Suprapubic skin (tissue), 4 donors: ENCODE data around the gene PTPRN2.

Experiments
- POLR2A ChIP-seq, 2 donors: fragments of 450-650 bp; IDR thresholded peaks; one replicate each; pipeline ENCODE4 v1.6.1; 2017; ENCODE audit warnings: antibody characterized with exemption in 2 of 2, mild to moderate bottlenecking in 2 of 2, moderate library complexity in 2 of 2
- POLR2AphosphoS5 ChIP-seq, 3 donors: sonication (generic); formaldehyde crosslinking; IDR thresholded peaks; one replicate each; pipeline ENCODE4 v1.6.1; 2017; ENCODE audit warnings: antibody characterized with exemption in 3 of 3
- TF ChIP-seq, protein P1 (sequence below), 2 donors: fragments of 200-600 bp in 1 of 2; fragments of 450-650 bp in 1 of 2; sonication (generic) in 1 of 2; IDR thresholded peaks; one replicate each; pipeline ENCODE4 v1.5.1; 2016 to 2019; ENCODE audit warnings: antibody characterized with exemption in 2 of 2, mild to moderate bottlenecking in 1 of 2, moderate library complexity in 1 of 2

DNA sequence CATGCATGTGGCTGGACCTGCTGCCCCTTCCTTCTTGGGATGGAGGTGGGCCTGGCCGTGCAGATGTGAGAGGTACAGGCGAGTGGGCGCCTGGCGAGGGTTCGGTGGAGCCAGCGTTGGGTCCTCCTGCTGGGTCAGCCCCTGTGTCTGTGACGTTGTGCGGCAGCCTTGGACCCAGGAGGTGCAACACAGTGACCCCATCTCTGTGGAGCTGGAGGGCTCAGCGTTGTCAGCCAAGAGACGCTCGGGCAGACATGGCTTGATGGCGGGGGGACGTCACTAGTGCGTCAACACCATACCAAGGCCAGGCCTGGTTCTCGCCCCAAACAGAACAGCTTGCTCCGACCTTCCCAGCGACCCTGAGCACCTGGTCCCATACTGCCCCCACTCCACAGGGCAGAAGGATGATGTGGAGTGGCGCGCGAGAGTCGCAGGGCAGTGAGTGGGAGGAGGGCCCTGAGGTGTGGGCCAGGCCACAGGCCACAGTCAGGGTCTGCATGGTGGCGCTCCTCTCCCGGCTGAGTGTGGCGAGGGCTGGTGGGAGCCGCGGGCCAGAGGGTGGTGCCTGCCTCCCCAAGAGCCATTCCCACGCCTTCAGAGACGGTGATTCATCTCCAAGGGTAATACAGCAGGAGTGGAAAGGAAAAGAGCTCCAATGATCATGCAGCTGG lies 1066.4 kb downstream of the PTPRN2 start:
- TF ChIP-seq, protein P1, sequence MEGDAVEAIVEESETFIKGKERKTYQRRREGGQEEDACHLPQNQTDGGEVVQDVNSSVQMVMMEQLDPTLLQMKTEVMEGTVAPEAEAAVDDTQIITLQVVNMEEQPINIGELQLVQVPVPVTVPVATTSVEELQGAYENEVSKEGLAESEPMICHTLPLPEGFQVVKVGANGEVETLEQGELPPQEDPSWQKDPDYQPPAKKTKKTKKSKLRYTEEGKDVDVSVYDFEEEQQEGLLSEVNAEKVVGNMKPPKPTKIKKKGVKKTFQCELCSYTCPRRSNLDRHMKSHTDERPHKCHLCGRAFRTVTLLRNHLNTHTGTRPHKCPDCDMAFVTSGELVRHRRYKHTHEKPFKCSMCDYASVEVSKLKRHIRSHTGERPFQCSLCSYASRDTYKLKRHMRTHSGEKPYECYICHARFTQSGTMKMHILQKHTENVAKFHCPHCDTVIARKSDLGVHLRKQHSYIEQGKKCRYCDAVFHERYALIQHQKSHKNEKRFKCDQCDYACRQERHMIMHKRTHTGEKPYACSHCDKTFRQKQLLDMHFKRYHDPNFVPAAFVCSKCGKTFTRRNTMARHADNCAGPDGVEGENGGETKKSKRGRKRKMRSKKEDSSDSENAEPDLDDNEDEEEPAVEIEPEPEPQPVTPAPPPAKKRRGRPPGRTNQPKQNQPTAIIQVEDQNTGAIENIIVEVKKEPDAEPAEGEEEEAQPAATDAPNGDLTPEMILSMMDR (IDR thresholded peaks at IDR 0.05), result no peak
- no peak for TF ChIP-seq POLR2AphosphoS5 (IDR thresholded peaks at IDR 0.05)
- TF ChIP-seq POLR2A (IDR thresholded peaks at IDR 0.05), result no peak
